HG02763 (cell line): ENCODE measurements around the gene TSLP.

Source experiments
- ATAC-seq: cut with Tn5 transposase; IDR thresholded peaks from one replicate; pipeline ENCODE4 v1.9.1; 2021; ENCODE audit warnings: mild to moderate bottlenecking, moderate library complexity; ENCODE audit not compliant: unreplicated experiment

TSLP gene

GRCh38 chr5:111092062-111092853, 20.7 kb downstream of the TSLP start, which contains the start of gene WDR36:
WDR36 (plus strand) TSS chr5:111092348; CDS start chr5:111092457, 109 bp downstream.
- peak; percentile 95 for ATAC-seq

- no peak for ATAC-seq
Observed at GRCh38 chr5:111095982-111096381, 24.5 kb downstream of the TSLP start.

GRCh38 chr5:111099058-111099778, 27.7 kb downstream of the TSLP start:
- ATAC-seq = no peak

- ATAC-seq = no peak
Observed at GRCh38 chr5:111106320-111106948, 34.9 kb downstream of the TSLP start.

GRCh38 chr5:111107371-111107770, 35.9 kb downstream of the TSLP start:
- ATAC-seq = no peak

- no peak for ATAC-seq
Observed at GRCh38 chr5:111111956-111112355, 40.4 kb downstream of the TSLP start.

- ATAC-seq = no peak
Observed at GRCh38 chr5:111113678-111114077, 42.2 kb downstream of the TSLP start.

GRCh38 chr5:111115229-111115628, 43.7 kb downstream of the TSLP start:
- no peak for ATAC-seq

- ATAC-seq = no peak
Observed at GRCh38 chr5:111116550-111116949, 45.0 kb downstream of the TSLP start.

- no peak for ATAC-seq
Observed at GRCh38 chr5:111117136-111117535, 45.6 kb downstream of the TSLP start.

- no peak for ATAC-seq
Observed at GRCh38 chr5:111119221-111119620, 47.7 kb downstream of the TSLP start.

- ATAC-seq = no peak
Observed at GRCh38 chr5:111119856-111120255, 48.3 kb downstream of the TSLP start.

- no peak for ATAC-seq
Observed at GRCh38 chr5:111120911-111121310, 49.4 kb downstream of the TSLP start.

GRCh38 chr5:111121926-111122325, 50.4 kb downstream of the TSLP start:
- ATAC-seq = no peak

GRCh38 chr5:111122398-111122797, 50.9 kb downstream of the TSLP start:
- ATAC-seq = no peak

- ATAC-seq = no peak
Observed at GRCh38 chr5:111124793-111125192, 53.3 kb downstream of the TSLP start.

GRCh38 chr5:111126896-111127295, 55.4 kb downstream of the TSLP start:
- ATAC-seq = no peak
